ENCODE data around the gene SYP.
A peak's percentile ranks its signal among the peaks of the same experiment; 100 is the strongest.

The SYP gene

DNA sequence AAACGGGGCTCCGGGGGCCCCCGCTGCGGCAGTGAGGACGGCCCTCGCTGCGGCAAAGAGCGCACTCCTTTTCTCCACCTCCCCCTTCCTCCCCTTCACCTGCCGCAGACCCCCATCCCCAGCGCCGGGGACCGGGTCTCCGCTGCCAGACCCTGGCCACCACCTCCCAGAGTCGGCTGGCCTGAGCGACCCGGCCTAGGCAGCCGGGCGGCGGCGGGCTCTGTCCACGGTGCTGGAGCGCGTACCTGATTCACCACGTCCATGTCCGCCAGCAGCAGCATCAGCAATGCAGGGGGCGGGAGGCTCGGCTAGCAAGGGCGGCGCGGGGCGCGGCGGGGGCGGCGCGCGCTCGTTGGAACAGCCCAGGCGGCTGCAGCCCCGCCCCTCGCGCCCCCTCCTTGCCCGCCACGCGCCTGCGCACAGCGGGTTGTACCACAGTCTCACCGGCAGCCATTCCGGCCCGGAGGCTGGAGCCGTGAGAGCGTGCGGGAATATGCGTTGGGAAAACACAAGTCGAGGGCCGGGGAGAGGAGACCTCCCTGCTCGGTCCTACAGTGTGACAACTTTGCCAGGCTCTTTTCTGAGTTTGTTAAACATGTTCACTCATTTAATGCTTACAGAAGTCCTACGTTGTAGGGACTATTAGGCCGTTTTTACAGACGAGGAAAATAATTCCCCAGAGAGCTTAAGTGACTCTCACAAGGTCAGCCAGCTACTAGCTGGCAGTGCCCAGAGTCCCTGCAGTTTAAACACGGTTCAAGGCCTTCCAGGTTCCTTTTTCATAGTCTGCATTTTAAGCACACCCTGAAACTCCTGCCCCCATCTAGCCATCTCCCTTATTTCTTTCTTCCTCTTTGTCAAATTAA lies at the start of gene SYP:
Gene SYP (minus strand): TSS at position 288 of the 866 bp plus-strand sequence. CDS start 7 bp downstream, at position 281.
- peak; percentile 57 to 75 (median 71) for DNase-seq (ENCODE audit: low read depth in 2 of 3, low spot score in 2 of 3)

DNA sequence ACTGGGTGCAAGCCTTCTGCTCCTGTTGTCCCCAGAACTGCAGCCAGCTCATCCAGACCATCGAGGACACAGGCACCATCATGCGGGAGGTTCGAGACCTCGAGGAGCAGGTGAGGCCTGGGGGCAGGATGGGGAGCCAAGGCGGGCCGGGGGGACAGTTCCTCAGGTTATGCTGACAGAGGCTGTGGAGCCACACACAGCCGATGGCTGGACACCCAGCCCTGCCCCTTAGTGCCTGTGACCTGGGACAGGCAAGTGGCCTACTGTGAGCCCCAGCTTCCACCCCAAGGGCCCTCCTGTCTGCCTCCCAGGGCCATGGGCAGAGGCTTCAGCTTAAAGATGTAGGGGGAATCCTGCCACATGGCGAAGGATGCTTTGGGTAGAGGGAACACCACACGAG lies 49.6 kb upstream of the SYP start:
- no peak for DNase-seq (ENCODE audit: low read depth in 2 of 3, low spot score in 2 of 3)

DNA sequence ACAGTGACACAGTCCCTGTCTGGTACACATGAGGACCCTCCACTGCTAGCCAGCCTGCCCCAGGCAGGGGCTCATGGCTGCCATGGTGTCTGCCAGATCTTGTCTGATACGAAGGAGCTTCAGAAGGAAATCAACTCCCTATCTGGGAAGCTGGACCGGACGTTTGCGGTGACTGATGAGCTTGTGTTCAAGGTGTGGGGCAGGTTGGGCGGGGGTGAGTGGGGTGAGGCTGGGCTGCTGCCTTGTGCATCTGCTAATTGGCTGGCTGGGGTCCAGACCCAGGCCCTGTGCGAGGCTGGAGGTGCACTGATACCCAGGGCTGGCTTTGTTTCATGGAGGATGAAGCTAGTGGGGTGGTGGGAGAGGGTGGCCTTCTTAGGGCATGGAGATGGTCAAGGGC lies 49.1 kb upstream of the SYP start:
- no peak for DNase-seq (ENCODE audit: low read depth in 2 of 3, low spot score in 2 of 3)

DNA sequence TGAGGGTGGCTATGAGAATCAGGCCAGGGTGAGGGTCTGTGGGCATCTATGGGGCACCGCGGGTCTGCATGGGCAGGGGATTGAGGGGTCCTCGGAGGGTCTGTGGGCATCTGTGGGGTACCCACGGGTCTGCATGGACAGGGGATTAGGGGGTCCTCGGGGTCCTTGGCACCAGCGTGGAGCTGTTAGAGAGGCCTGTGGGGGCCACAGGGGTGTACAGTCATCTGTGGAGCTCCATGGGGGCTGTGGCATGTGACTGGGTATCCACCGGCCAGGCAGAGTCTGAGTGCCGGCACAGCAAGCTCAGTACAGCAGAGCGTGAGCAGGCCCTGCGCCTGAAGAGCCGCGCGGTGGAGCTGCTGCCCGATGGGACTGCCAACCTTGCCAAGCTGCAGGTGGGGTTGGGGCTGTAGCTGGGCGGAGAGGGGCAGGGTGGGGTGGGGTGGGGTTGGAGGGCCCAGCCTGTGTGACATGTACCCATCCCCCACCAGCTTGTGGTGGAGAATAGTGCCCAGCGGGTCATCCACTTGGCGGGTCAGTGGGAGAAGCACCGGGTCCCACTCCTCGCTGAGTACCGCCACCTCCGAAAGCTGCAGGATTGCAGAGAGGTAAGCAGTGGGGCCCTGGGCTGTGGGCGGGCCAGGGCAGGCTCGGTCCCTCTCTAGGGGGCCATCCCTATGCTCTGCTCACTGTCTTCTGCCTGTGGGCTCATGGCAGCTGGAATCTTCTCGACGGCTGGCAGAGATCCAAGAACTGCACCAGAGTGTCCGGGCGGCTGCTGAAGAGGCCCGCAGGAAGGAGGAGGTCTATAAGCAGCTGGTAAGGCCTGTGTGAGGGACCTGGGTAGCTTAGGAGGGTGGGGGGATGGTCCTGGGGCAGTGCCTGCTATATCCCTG lies 48.2 kb upstream of the SYP start:
- no peak for DNase-seq (ENCODE audit: low read depth in 2 of 3, low spot score in 2 of 3)

DNA sequence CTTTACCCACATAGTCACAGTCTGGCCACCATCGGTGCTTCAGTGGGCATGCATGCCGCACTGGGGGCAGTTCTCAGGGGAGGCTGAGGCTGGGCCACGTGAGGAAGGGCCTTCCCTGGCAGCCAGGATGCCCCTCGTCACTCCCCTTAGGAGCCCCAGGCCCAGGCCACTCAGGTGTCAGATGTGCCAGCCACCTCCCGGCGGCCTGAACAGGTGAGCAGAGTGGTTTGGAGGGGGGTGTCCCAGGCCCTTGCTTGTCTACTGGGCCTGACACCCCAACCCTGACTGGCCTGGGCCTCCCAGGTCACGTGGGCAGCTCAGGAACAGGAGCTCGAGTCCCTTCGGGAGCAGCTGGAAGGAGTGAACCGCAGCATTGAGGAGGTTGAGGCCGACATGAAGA lies 47.4 kb upstream of the SYP start:
- no peak for DNase-seq (ENCODE audit: low read depth in 2 of 3, low spot score in 2 of 3)

DNA sequence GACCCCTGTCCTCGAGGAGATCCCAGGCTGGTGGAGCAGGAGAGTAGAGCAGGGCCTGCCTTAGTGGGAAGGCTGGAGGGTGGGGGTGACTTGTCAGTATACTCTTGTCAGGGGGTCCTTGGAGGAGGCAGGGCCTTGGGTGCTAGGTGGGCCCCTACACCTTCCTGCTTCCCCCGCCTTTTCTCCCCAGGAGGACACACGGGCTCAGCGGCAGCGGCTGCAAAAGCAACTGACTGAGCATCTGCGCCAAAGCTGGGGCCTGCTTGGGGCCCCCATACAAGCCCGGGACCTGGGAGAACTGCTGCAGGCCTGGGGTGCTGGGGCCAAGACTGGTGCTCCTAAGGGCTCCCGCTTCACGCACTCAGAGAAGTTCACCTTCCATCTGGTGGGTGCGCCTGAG lies 46.5 kb upstream of the SYP start:
- no peak for DNase-seq (ENCODE audit: low read depth in 2 of 3, low spot score in 2 of 3)

DNA sequence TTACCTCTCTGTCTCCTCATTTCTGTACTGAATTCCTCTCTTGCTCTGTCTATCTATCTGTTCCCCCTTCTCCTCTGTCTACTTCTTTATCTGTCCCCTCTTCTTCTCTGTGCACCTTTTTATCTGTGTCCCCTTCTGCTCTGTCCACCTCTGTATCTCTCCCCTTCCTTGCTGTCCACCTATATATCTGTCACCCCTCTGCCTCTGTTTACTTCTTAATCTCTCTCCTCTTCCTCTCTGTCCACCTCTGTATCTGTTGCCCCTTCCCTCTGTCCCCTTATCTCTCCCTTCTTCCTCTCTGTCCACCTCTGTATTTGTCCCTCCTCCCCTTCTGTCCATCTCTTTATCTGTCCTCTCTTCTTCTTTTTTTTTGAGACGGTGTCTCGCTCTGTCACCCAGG lies 44.2 kb upstream of the SYP start:
- DNase-seq (ENCODE audit: low read depth in 2 of 3, low spot score in 2 of 3) = no peak

DNA sequence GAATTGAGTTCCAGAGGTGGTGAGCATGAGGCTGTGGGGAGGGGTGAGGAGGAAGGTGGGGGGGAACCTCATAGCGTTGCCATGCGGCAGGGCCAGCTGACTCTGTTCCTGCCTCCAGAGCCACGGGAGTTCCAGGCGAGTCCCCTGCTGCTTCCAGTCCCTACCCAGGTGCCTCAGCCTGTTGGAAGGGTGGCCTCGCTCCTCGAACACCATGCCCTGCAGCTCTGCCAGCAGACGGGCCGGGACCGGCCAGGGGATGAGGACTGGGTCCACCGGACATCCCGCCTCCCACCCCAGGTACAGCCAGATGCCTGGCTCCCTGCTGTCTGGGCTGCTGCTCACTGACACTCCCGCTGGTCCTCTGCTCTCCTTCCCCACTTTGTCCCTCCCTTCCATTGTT lies 43.2 kb upstream of the SYP start:
- DNase-seq (ENCODE audit: low read depth in 2 of 3, low spot score in 2 of 3) = no peak

DNA sequence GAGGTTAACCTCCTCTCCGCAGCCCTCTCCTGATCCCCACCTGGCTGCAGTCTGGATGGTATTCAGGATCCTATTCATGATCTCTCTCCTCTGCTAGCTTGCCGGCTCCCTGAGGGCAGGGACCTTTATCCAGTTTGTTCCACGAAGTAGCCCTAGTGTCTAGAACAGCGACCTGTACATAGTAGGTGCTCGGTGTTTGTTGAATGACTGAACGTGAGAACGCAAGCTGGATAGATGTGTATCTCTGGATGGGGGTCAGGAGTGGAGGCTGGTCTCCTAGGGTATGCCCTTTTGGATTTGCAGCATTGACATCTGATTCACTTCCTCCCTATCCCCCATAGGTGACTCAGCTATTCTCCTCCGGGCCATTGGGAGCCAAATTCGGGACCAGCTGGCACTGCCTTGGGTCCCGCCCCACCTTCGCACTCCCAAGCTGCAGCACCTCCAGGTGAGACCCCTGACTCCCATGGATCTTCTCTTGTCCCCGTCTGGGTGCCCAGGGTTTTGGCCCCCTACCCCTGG lies 42.6 kb upstream of the SYP start:
- no peak for DNase-seq (ENCODE audit: low read depth in 2 of 3, low spot score in 2 of 3)

DNA sequence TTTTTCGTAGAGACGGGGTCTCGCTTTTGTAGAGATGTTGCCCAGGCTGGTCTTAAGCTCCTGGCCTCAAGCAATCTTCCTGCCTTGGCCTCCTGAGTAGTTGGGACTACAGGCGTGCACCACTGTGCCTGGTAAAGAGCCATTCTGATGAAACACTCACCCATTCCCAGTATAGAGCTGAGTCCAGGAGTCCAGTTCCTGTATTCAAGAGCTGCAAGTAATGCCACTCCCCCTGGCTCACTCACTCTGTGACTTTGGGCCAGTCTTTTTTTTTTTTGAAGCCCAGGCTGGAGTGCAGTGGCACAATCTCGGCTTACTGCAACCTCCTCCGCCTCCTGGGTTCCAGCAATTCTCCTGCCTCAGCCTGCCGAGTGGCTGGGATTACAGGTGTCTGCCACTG lies 38.7 kb upstream of the SYP start:
- no peak for DNase-seq (ENCODE audit: low read depth in 2 of 3, low spot score in 2 of 3)

DNA sequence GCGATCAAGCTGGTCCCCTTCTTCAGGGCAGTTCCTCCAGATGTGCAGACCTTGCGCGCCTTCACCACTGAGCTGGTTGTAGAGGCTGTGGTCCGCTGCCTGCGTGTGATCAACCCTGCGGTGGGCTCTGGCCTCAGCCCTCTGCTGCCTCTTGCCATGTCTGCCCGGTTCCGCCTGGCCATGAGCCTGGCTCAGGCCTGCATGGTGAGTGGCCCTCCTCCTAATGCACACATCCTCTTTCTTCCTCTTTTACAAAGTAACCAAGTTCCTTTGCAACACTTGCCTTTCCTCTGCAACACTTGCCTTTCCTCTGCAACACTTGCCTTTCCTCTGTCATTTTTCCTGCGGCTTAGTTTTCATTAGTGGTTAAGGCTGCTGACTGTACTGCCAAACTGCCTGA lies 37.1 kb upstream of the SYP start:
- DNase-seq (ENCODE audit: low read depth in 2 of 3, low spot score in 2 of 3) = no peak

DNA sequence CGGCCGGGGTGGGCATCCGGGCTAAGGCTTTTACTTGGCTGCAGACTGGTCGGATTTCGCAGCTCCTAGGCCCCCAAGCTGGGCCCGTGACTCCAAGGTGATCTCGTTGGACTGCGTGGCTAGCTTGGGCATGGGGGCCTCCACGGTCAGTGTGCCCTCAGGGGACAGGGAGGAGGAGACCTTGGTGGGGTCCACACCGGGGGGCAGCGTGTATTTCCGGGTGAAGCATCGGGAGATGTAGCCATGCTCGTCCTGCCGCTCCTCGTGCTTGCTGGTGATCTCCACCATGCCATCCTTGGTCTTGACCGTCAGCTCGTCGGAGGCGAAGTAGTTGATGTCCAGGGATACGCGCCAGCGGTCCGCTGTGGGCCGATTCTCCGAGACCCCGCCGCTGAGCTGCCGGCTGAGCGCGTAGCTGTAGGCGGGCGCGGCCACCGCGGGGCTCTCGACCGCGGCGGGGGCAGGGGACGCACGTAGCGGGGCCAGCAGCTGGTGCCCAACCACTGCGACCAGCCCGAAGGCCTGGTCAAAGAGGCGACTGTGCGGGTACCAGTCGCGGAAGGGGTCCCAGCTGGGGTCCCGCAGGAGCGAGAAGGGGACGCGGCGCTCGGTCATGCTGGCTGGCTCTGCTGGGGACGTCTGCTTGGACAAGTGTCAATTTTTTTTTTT lies 34.0 kb upstream of the SYP start:
- no peak for DNase-seq (ENCODE audit: low read depth in 2 of 3, low spot score in 2 of 3)

DNA sequence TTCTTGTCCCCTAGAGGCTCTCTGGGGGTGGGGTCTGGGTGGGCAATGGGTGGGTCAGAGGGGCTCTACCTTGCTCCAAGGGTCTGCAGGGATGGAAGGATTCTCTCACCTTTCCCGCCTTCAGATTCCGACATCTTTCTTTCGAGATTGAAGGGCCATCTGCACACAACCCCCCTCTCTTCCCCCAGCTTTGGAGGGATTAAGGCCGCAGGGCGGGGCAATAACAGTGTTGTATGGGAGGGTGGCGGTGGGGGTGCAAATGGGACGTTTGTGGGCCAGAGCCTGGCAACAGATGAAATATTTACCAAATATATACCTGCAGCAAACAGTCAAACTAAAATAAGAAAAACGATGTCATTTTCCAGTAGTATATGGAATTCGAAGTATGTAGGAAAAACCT lies 33.2 kb upstream of the SYP start, which contains the start of gene CACNA1F:
Gene CACNA1F (minus strand): TSS at position 165 of the 400 bp plus-strand sequence. CDS start 31 bp downstream, at position 134.
- DNase-seq (ENCODE audit: low read depth in 2 of 3, low spot score in 2 of 3) = no peak

DNA sequence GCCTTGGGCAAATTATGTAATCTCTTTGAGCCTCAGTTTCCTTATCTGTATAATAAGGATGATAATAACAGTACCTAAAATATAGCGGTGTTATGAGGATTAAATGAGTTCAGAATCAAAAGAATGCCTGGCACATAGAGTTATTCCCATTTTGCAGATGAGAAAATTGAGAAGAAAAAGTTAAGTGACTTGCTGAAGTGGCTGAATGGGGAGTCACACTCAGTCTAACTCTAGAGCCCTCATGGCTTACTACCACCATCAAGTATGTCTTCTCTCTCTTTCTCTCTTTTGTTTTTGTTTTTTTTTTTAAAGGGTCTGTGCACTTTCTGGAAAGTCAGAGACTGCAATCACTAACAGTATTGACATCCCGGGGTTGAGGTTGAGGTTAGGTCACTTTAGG lies 32.5 kb upstream of the SYP start:
- DNase-seq (ENCODE audit: low read depth in 2 of 3, low spot score in 2 of 3) = no peak

DNA sequence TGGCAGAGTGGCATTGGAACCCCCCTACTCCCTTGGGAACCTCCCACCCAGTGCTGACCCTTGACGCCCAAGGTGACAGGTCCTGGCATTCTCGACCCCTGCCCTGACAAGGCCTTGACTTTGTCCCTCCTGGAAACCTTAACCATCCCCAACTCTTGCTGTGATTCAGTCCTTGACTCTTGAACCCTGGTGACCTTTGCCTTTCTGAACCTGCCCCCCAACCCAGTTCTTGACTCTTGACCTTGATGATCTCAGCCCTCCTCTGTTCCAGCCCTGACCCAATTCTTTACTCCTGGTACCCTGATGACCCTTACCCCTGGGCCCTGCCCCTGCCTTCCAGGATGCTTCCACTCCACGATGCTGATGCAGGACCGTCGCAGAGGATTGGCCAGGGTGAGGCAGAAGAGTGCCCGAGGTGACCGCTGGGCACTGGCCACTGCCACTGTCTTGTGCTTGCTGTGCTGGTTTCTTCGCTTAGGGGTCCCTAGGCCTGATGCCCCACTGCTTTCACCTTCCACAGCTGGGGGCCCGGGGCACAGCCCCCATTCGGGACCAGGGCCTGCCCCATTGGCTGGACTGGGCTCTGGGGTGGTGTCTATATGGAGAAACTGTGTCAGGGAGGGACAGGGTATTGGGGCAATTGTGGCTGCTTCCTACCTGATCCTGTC lies 31.5 kb upstream of the SYP start:
- DNase-seq (ENCODE audit: low read depth in 2 of 3, low spot score in 2 of 3) = no peak

DNA sequence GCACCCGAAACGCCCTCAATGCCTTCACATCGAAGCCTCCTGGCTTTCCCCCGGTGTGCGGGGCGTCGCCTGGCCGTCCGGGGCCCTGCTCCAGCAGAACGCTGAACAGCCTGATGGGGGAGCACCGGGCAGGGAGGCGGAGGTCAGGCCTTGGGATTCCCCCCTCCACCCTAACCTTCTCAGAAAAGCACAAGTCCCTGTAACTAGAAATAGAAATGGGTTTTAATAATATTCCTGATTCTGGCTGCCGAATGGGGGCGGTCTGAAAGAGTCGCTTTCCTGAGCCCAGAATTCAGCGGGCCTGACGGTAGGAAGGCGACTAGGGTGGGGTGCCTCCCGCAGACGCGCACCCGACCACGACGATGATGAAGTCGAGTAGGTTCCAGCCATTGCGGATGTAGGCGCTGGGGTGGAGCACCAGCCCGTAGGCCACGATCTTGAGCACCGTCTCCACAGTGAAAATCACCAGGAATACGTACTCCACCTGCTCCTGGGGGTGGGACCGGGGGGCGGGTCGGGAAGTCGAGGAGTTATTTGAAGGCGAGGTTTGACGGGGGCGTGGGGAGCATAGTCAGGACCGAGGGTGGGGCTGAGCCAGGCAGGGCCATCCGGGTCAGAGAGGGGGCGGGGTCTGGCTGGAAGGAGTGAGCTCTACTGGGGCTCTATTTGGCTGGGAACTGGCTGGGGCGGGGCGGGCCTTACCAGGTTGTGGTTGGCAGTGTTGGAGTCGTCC lies 30.7 kb upstream of the SYP start:
- DNase-seq (ENCODE audit: low read depth in 2 of 3, low spot score in 2 of 3) = peak; percentile 20 to 27 (median 24)

DNA sequence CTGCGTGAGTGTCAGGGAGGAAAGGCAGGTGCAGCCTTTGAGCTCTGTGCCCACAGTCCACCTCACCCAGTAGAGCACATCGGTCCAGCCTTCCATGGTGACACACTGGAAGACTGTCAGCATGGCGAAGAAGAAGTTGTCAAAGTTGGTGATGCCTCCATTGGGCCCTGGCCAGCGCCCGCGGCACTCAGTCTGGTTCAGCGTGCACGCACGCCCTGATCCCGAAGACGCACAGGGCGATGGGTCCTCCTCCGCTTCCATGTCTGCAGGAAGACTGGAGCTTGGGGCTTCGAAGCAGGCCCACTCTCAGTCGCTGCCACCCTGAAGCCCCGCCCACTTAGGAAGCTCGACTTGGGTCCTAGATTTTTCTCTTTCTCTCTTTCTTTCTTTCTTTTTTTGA lies 28.2 kb upstream of the SYP start:
- no peak for DNase-seq (ENCODE audit: low read depth in 2 of 3, low spot score in 2 of 3)

DNA sequence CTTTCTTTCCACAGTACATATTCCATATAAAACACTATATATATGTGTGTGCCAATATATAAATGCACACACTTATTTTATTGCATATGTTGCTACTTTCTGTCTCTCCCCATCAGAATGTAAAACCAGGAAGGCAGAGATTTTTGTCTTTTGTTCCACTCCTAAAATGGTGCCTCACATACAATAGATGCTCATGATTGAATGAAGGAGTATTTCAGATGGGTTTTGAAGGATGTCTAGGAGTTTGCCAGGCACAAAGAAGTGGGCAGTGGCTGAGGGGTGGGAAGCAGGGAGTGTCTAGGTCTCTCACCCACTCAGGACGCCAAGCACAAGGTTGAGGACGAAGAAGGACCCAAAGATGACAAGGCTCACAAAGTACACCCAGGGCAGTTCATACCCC lies 27.7 kb upstream of the SYP start:
- DNase-seq (ENCODE audit: low read depth in 2 of 3, low spot score in 2 of 3) = no peak

DNA sequence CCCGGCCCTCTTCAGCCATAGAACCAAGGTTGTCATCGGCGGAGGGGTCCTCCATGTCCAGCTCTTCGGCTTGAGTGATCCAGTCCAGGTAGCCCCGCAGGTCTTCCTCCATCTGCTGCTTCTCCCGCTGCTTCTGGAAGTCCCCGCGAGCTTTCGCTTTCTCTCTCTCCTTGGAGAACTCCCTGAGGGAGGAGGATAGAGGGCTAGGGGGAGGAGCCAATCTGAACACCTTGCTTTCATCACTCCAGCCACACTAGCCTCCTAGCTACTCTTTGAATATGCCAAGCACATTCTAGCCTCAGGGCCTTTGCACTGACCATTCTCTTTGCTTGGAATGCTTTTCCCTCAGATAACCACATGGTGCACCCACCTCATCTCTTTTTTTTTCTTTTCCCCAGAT lies 27.0 kb upstream of the SYP start:
- no peak for DNase-seq (ENCODE audit: low read depth in 2 of 3, low spot score in 2 of 3)

DNA sequence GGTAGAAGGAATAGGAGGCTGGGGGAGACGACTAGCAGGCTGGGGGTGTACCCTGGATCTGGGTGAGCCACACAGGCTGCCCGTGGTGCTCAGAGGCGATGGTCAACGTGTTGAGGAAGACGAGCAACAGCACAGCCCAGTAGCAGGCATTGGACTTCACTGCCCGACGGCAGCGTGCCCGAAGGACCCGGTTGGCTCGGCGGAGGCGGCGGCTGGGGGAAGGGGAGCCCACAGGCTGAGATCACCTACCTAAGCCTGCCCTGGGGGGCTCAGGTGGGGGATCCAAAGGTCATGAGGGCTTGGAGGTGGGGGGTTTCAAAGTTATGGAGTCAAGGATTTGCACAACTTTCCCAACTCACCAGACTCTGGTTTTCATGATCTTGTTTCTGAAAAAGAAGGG lies 25.9 kb upstream of the SYP start:
- no peak for DNase-seq (ENCODE audit: low read depth in 2 of 3, low spot score in 2 of 3)

Measured in activated CD8-positive, alpha-beta memory T cell treated with anti-CD3 and anti-CD28 coated beads for 48 hours (primary cell).